Cardiac muscle cell (in vitro differentiated cells and primary cell): ENCODE data around the gene CRMP1. TPM values are rescaled to one million over a fixed set of nuclear protein-coding genes. Genes with fewer than 3 reads are reported as not detected.

ENCODE experiments used
- DNase-seq, 2 donors: peaks; one replicate each; pipeline versions ENCODE4 v3.0.0 to v3.0.0-alpha.2; 2010 to 2017; ENCODE audit warnings: low read depth in 1 of 2, low spot score in 1 of 2
- H3K27ac ChIP-seq: fragments of 200-600 bp; sonication (generic); 2 replicates; pipeline ENCODE4 v1.5.1; 2016
- H3K27me3 ChIP-seq: fragments of 200-600 bp; sonication (generic); 2 replicates; pipeline ENCODE4 v1.6.0; 2016; ENCODE audit warnings: control low read depth
- H3K36me3 ChIP-seq: fragments of 200-600 bp; sonication (generic); 2 replicates; pipeline ENCODE4 v1.5.1; 2016; ENCODE audit warnings: control low read depth
- H3K4me1 ChIP-seq: fragments of 200-600 bp; sonication (generic); 2 replicates; pipeline ENCODE4 v1.8.1; 2017; ENCODE audit warnings: low read depth, mild to moderate bottlenecking, mixed run types
- H3K4me3 ChIP-seq: fragments of 200-600 bp; sonication (generic); 2 replicates; pipeline ENCODE4 v1.5.1; 2016; ENCODE audit warnings: mild to moderate bottlenecking
- H3K9me3 ChIP-seq: fragments of 200-600 bp; sonication (generic); 2 replicates; pipeline ENCODE4 v1.5.1; 2017; ENCODE audit warnings: low read depth, mild to moderate bottlenecking, control low read depth
- CTCF ChIP-seq: IDR thresholded peaks from 2 replicates; pipeline ENCODE4 v1.5.1; 2012; ENCODE audit warnings: low read depth, mild to moderate bottlenecking, low read length
- polyA plus RNA-seq: library from polyadenylated mRNA; unstranded; fragments of >200 nt; fragmentation: Nextera tagmentation; extraction: Ambion mirVana; gene quantifications from 2 replicates; pipeline ENCODE4 v1.2.1, GENCODE V29; 2016
- total RNA-seq: library from RNA; depleted of rRNA; stranded (reverse); fragments of >200 nt; gene quantifications from 2 replicates; pipeline ENCODE4 v1.2.3, GENCODE V29; 2016

CRMP1 gene
- total and polyA plus RNA-seq, 2 experiments from 2014 or later: 7.7 to 9.4 TPM

- H3K4me3 ChIP-seq: no peak overlapping the region
- no peaks in the 10 kb centered on the region for H3K27me3 ChIP-seq
- no peak overlapping the region for H3K27ac ChIP-seq
- DNase-seq: no peak
- TF ChIP-seq CTCF: no peak
- no peaks in the 10 kb centered on the region for H3K36me3 ChIP-seq
- H3K9me3 ChIP-seq: no peaks in the 10 kb centered on the region
- no peaks in the 10 kb centered on the region for H3K4me1 ChIP-seq
Observed at GRCh38 chr4:5919571-5919970, 26.7 kb upstream of the CRMP1 start.

- Histone ChIP-seq H3K36me3 (no peaks in the 10 kb centered on the region), H3K9me3 (no peaks in the 10 kb centered on the region), H3K27me3 (no peaks in the 10 kb centered on the region), H3K4me1 (no peaks in the 10 kb centered on the region), H3K4me3 (no peak overlapping the region), H3K27ac (no peak overlapping the region)
- TF ChIP-seq CTCF: no peak
- no peak for DNase-seq
Observed at GRCh38 chr4:5919044-5919443, 26.2 kb upstream of the CRMP1 start.

- no peak for TF ChIP-seq CTCF
- Histone ChIP-seq H3K27ac (no peak overlapping the region), H3K9me3 (no peaks in the 10 kb centered on the region), H3K27me3 (no peaks in the 10 kb centered on the region), H3K36me3 (no peaks in the 10 kb centered on the region), H3K4me3 (no peak overlapping the region), H3K4me1 (no peaks in the 10 kb centered on the region)
- no peak for DNase-seq
Observed at GRCh38 chr4:5918331-5918985, 25.6 kb upstream of the CRMP1 start.

- no peak overlapping the region for H3K4me3 ChIP-seq
- no peak for TF ChIP-seq CTCF
- no peak overlapping the region for H3K27ac ChIP-seq
- no peaks in the 10 kb centered on the region for H3K4me1 ChIP-seq
- no peaks in the 10 kb centered on the region for H3K27me3 ChIP-seq
- DNase-seq: no peak
- no peaks in the 10 kb centered on the region for H3K9me3 ChIP-seq
- no peaks in the 10 kb centered on the region for H3K36me3 ChIP-seq
Observed at GRCh38 chr4:5917672-5918071, 24.8 kb upstream of the CRMP1 start.

GRCh38 chr4:5916229-5916628, 23.3 kb upstream of the CRMP1 start:
- Histone ChIP-seq H3K27ac (no peak overlapping the region), H3K4me1 (no peaks in the 10 kb centered on the region), H3K4me3 (no peak overlapping the region), H3K9me3 (no peaks in the 10 kb centered on the region), H3K36me3 (no peaks in the 10 kb centered on the region), H3K27me3 (no peaks in the 10 kb centered on the region)
- DNase-seq: no peak
- TF ChIP-seq CTCF: no peak
